GM12872 (cell line): ENCODE data around the gene LRFN4.

ENCODE experiments used
- TF ChIP-seq, protein P1 (sequence below): IDR thresholded peaks from 3 replicates; pipeline ENCODE4 v1.5.1; 2011; ENCODE audit warnings: low read depth, mild to moderate bottlenecking, low read length, moderate library complexity; ENCODE audit not compliant: insufficient read depth

Gene LRFN4

DNA sequence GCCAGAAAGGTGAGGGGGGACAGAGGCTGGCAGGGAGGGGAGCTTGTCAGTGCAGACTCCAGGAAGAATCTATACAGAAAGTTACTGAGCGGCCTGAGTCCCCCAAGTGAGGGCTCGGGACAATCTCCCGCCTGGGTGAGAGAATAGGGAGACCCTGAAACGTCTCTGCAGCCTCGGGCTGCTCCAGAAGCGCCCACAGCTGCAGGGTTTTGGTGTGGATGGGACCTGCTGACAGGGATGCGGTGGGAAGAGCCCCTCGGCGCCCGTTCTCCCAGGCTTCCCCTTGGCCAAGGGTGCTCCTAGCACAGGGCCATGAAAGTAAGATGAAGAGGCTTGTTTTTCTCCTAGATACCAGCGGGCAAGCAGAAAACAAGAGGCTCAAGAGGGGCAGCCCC is 14.4 kb upstream of the LRFN4 start:
- TF ChIP-seq, protein P1, sequence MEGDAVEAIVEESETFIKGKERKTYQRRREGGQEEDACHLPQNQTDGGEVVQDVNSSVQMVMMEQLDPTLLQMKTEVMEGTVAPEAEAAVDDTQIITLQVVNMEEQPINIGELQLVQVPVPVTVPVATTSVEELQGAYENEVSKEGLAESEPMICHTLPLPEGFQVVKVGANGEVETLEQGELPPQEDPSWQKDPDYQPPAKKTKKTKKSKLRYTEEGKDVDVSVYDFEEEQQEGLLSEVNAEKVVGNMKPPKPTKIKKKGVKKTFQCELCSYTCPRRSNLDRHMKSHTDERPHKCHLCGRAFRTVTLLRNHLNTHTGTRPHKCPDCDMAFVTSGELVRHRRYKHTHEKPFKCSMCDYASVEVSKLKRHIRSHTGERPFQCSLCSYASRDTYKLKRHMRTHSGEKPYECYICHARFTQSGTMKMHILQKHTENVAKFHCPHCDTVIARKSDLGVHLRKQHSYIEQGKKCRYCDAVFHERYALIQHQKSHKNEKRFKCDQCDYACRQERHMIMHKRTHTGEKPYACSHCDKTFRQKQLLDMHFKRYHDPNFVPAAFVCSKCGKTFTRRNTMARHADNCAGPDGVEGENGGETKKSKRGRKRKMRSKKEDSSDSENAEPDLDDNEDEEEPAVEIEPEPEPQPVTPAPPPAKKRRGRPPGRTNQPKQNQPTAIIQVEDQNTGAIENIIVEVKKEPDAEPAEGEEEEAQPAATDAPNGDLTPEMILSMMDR = no peak

DNA sequence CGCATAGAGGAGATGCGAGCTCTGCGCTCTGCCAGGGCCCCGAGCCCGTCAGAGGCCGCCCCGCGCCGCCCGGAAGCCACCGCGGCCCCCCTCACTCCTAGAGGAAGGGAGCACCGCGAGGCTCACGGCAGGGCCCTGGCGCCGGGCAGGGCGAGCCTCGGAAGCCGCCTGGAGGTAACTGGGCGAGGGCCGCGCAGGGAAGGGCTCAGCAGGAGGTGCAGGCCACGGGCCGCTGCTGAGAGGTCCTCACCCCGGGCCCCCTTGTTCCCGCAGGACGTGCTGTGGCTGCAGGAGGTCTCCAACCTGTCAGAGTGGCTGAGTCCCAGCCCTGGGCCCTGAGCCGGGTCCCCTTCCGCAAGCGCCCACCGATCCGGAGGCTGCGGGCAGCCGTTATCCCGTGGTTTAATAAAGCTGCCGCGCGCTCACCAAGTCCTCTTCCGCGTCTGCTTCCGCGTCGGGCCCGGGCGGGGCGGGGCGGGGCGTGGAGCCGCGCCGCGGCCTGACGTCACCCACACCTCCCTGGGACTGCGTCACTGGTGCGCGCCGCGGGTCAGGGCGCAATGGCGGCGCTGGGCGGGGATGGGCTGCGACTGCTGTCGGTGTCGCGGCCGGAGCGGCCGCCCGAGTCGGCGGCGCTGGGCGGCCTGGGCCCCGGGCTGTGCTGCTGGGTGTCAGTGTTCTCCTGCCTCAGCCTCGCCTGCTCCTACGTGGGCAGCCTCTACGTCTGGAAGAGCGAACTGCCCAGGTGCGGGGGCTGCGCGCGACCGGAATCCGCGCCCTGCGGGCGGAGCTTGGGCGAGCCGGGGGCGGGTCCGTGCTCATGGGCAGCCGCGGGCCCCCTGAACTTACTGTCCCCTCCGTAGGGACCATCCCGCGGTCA is 13.7 kb upstream of the LRFN4 start, which contains the start of gene RCE1:
Gene RCE1 (plus strand): TSS at position 546 of the 880 bp plus-strand sequence. CDS start 15 bp downstream, at position 561.
- TF ChIP-seq, protein P1 = no peak

DNA sequence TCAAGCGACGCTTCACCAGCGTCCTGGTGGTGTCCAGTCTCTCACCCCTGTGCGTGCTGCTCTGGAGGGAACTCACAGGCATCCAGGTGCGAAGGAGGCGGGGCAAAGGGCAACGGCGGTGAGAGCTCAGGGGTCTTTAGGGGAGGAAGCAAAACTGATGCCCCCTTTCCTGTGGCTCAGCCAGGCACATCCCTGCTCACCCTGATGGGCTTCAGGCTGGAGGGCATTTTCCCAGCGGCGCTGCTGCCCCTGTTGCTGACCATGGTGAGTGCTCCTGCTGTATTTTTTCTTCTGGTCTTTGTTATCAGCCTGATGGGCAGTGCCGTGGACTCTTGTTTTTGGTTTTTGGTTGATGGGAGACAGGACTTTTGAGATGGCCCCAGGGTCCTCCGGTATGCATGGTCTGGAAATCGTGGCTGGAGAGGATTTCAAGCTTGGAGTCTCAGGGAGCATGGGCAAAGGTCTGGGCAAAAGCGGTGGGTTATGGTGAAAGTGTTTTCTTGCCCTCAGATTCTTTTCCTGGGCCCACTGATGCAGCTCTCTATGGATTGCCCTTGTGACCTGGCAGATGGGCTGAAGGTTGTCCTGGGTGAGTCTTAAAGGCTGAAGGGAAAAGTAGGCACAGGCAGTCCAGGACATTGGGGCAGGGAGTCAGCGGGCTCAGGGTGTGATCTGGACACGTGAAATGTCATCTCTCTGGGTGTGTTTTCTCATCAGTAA is 12.9 kb upstream of the LRFN4 start:
- TF ChIP-seq, protein P1 = no peak

DNA sequence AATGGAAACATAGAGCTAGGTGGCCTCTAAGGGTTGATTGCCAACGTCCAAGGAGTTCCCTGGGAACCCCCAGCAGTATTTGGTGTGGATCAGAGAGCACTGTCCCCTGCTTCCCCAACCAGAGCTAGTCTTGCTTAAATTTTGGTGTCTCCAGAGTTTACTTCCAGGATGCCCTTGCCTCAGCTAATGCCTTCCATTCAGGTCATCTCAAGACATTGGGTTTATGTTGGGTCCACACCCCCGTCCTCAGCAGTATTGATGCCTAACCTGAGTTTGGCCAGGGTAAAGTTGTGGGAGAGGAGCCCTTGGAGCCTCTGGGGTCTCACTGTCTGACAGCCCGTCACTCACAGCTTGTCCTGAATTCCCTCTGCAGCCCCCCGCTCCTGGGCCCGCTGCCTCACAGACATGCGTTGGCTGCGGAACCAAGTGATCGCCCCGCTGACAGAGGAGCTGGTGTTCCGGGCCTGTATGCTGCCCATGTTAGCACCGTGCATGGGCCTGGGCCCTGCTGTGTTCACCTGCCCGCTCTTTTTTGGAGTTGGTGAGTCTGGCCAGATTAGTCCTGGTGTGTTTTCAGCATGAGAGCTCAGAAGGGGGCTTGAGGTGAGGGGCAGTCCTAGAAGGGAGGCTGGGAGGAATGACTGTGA is 12.2 kb upstream of the LRFN4 start:
- TF ChIP-seq, protein P1 = no peak

DNA sequence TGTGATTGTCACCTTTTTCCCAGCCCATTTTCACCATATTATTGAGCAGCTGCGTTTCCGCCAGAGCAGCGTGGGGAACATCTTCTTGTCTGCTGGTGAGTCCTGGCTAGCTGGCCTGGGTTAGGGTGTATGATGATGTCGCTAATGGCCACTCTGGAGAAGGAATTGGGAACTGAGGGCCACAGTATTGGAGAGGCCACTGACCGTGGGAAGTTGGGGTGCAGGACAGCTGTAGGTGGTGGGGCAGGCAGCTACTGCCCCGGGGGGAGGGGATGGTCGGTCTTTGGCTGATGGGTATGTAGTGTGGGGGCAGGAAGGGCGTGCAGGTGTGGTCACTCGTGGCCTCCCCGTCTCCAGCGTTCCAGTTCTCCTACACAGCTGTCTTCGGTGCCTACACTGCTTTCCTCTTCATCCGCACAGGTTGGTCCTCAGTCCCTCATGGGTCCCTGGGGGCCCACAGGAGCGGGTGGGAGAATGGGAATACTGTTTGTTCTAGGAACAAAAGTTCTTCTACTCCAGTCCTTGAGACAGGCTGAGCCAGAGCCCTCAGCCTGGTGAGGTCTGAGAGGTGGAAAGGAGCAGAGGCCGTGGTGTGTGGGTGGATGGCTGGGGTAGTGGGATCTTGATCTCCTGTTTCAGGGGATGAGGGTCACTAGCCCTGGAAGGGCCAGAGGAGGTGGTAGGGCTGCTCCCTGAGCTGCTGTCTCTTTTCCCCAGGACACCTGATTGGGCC is 11.6 kb upstream of the LRFN4 start:
- TF ChIP-seq, protein P1 = no peak

DNA sequence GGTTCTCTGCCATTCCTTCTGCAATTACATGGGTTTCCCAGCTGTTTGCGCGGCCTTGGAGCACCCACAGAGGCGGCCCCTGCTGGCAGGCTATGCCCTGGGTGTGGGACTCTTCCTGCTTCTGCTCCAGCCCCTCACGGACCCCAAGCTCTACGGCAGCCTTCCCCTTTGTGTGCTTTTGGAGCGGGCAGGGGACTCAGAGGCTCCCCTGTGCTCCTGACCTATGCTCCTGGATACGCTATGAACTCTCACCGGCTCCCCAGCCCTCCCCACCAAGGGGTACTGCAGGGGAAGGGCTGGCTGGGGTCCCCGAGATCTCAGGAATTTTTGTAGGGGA is 11.0 kb upstream of the LRFN4 start:
- TF ChIP-seq, protein P1 = no peak
